ENCODE measurements around the gene PP2D1.
"Not testable (repeated sequence)": the region's sequence is repeated elsewhere in the genome, so short reads cannot be mapped to it uniquely, and the experiment has no call there.

PP2D1 gene, protein sequence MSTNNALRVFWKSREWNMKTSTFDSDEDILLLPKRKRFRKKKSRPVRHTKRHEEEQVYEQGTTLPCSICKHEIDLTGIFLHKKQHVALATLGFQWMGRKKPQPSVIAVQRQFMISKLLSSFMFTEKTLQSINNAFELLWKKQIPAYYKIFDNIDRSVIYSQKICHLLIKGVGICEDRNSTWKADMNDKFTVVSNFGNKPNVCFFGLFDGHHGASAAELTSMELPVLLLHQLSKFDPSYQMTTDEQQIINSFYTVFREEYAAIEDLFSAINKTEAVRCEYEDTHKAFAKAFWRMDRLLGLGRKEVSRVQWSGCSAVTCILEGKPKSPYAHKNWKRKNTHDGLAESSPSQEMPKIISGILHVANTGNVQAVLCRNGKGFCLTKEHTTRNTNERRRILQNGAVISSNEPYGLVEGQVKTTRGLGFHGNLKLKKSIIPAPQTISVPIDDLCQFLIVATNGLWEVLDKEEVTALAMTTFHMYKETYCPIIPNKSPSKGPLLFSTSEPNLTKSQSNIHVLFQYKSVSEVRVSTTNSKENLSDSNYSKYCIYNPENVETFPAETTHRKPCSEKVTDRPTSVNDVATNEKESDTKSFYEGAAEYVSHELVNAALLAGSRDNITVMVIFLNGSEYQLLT

DNA sequence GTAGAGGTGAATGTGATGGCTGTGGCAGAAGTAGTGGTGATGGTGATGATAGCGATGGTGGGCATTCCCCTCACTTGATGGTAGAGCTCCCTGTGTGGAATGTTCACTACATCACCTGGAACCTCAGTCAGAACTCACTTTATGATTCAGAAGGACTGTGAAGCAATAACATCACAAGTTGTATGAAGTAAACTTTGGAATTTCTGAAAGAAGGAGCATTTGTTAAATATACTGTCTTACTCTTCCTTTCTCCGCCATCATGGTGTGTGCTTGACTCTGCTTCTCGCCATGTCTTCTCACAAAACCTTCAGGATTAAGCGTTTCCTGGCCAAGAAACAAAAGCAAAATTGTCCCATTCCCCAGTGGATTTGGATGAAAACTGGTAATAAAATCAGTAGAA lies at the start of gene PP2D1:
Gene PP2D1, minus strand, starts transcription at position 101 of the 400 bp plus-strand sequence. CDS start 192 bp downstream, outside the sequence.
- DNase-seq (ENCODE audit: low spot score) = no peak

DNA sequence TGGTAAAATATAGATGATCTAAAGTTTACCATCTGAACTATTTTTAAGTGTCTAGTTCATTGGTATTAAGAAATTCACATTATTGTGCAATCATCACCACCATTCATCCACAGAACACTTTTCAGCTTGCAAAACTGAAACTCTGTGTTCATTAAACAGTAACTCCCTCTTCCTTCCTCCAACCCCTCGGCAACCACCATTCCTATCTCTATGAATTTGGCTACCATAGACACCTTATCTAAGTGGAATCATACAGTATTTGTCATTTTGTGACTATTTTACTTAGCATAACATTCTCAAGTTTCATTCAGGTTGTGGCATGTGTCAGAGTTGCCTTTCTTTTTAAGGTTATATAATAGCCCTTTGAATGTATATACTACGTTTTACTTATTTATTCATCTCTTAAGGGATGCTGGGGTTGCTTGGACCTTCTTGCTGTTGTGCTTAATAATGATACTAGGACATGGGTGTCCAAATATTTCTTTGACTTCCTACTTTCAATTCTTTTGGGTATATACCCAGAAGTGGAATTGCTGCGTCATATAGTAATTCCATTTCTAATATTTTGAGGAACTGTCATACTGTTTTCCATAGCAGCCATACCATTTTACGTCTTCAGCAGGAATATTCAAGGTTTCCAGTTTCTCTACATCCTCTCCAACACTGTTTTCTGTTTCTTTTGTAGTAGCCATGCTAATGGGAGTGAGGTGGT lies 49.1 kb upstream of the PP2D1 start:
- DNase-seq (ENCODE audit: low spot score) = peak; percentile 55

GRCh38 chr3:20059929-20060328 lies 47.9 kb upstream of the PP2D1 start:
- peak; percentile 44 for DNase-seq (ENCODE audit: low spot score)

- no peak for DNase-seq (ENCODE audit: low spot score)
These were observed 45.6 kb upstream of the PP2D1 start for GRCh38 chr3:20057612-20058180.

DNA sequence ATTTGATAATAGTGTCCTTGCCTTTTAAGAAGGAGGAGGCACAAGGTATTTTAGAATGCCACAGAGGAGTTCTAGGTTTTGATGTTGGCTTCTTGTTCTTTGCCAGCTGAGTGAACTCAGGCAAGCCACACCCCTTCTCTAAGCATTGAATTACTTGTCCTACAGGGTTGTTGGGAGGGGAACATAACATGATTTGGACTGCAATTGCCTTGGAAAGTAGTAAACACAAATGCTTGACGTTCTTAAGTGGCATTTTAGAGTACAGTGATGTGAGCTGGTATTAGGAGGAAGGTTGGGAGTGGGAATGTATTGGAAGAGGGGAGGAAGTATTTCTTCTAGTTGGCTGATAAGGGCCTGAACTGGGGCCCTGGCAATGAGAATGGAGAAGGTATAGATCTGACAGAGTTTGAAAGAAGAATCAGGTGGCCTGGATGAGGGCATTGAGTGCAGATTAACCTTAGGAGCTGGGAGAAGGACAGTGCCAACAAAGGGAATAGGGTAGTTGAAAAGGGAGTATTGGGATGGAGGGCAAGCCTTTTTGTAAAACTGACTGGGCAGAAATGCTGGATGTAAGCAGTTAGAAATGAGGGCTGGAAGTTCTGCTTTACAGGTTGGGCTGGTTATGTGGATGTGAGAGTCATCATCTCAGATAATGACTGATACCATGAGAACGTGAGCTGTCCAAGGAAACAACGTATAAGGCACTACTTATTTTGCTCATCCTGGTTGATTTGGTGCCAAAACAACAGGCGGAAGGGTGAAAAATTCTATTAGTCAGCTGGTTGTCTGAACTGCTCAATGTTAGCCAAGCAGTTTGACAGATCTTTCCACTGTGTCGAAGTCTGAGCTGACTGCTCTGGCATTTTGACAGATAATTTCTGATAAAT lies 44.9 kb upstream of the PP2D1 start:
- DNase-seq (ENCODE audit: low spot score) = peak; percentile 79

- DNase-seq (ENCODE audit: low spot score) = no peak
These were observed 43.8 kb upstream of the PP2D1 start for GRCh38 chr3:20055842-20056241.

DNA sequence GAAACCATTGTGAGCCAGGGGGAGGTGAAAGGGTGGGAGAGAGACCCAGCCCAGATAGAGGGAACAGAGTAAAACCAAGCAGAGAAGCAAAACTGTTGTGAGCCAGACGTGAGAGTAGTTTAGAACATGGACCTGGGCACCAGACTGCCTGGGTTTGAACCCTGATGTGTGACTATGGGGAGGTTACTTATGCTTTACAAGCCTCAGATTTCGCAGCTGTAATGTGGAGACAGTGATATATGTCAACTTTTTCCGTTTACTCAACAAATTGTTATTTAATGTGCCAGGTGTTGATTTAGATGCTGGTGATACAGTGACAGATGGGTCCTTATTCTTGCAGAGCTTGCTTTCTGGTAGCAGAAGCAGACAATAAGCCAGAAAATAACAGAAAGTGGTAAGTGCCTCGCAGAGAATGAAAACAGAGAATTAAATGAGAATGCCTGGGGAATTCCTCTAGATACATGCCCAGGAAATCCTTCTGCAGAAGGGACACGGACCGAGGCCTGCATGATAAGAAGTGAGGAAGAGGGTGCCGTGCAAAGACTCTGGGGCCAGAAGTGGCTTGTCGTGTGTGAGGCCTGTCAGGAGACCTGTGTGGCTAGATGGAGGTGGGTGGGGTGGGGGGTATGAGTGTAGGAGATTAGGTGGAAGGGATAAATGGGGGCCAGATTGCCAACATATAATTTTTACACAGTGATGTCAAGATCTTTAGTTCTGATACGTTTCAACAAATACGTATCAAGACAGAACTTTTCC lies 43.1 kb upstream of the PP2D1 start:
- DNase-seq (ENCODE audit: low spot score) = peak; percentile 46

GRCh38 chr3:20054549-20054987 lies 42.5 kb upstream of the PP2D1 start:
- peak; percentile 94 for DNase-seq (ENCODE audit: low spot score)

- no peak for DNase-seq (ENCODE audit: low spot score)
These were observed 40.8 kb upstream of the PP2D1 start for GRCh38 chr3:20052851-20053250.

- DNase-seq (ENCODE audit: low spot score) = no peak
These were observed 39.2 kb upstream of the PP2D1 start for GRCh38 chr3:20051123-20051806.

GRCh38 chr3:20047976-20048883 lies 36.2 kb upstream of the PP2D1 start:
- DNase-seq (ENCODE audit: low spot score) = no peak

DNA sequence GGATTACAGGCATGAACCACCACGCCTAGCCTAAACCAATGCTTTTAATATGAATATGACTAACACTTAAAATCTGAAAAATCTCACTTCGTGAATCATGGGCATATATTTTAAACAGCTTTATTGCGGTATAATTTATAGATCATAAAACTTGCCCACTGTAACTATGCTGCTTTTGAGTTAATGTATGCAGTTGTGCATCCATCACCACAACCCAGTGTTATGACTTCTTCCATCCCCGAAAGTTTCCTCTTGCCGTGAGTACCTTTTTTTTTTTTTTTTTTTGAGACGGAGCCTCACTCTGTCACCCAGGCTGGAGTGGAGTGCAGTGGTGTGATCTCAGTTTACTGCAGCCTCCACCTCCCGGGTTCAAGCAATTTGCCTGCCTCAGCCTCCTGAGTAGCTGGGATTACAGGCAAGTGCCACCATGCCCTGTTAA lies 35.3 kb upstream of the PP2D1 start:
- DNase-seq (ENCODE audit: low spot score) = no peak

- no peak for DNase-seq (ENCODE audit: low spot score)
These were observed 34.5 kb upstream of the PP2D1 start for GRCh38 chr3:20046556-20046955.

DNA sequence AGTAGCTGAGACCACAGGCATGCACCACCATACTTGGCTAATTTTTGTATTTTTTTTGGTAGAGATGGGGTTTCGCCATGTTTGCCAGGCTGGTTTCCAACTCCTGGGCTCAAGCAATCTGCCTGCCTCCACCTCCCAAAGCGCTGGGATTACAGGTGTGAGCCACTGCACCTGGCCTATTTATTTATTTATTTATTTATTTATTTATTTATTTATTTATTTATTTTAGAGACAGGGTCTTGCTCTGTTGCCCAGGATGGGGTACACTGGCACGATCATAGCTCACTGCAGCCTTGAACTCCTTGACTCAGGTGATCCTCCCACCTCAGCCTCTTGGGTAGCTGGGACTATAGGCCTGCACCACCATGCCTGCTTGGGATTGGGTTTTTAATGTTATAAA lies 33.1 kb upstream of the PP2D1 start:
- not testable (repeated sequence) for DNase-seq (ENCODE audit: low spot score)

- DNase-seq (ENCODE audit: low spot score) = no peak
These were observed 31.8 kb upstream of the PP2D1 start for GRCh38 chr3:20043825-20044224.

DNA sequence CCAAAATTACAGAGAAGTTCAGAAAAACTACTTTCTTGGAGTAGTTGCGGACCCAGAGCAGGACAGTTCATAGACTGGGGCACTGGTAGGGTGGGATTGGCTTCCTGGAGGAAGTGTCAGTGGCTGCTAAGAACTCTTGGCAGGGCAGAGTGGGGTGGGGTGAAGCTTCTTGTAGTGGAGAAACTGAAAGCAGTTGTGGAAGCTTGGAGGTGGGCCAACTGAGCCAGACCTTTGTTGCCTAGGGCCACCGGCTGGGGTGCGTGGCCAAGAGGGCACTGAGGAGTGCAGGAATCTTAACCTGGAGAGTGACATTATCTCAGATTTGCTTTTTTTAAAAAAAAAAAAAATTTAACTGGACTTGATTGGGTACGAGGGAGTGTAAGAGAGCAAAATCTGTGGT lies 31.3 kb upstream of the PP2D1 start:
- peak; percentile 87 for DNase-seq (ENCODE audit: low spot score)

DNA sequence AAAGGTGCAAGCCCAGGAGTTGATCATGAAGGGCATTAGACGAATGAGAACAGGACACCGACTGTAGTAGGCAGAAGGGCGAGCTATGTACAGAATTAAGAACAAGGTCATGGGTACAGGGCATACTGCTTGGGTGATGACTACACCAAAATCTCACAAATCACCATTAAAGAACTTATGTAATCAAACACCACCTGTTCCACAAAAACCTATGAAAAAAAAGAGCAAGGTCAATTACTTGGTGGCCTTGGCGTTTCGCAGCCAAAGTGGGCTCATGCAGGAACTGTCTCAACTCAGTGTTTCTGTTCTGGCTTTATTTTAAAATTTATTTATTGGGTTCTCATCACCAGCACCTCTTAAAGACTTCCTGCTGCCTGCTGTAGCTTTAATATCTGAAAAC lies 30.3 kb upstream of the PP2D1 start:
- DNase-seq (ENCODE audit: low spot score) = no peak

- peak; percentile 87 for DNase-seq (ENCODE audit: low spot score)
These were observed 29.2 kb upstream of the PP2D1 start for GRCh38 chr3:20041197-20041780.

All from hematopoietic multipotent progenitor cell treated with erythropoietin and hydrocortisone succinate and interleukin-3 and kit ligand, for 17 days (in vitro differentiated cells).